Liver (tissue), 9 donors: ENCODE results near the gene ZNF398. TPM values are rescaled to one million over a fixed set of nuclear protein-coding genes. Genes with fewer than 3 reads are reported as not detected.

Experiments
- DNase-seq: peaks from one replicate; pipeline ENCODE4 v3.0.0-alpha.2; 2017; ENCODE audit warnings: low spot score
- H3K27ac ChIP-seq, 2 donors: one replicate each; pipeline ENCODE4 v1.7.0; 2013; ENCODE audit warnings: inconsistent platforms in 2 of 2, low read length in 2 of 2, control low read depth in 1 of 2, low read depth in 1 of 2, mild to moderate bottlenecking in 1 of 2
- H3K27me3 ChIP-seq, 4 donors: one replicate each; pipeline versions ENCODE4 v1.6.1 to v1.7.0; 2013; ENCODE audit warnings: low read length in 3 of 4, inconsistent platforms in 1 of 4, mild to moderate bottlenecking in 1 of 4, moderate library complexity in 1 of 4; ENCODE audit not compliant: control insufficient read depth in 4 of 4, insufficient read depth in 4 of 4
- H3K36me3 ChIP-seq, 4 donors: one replicate each; pipeline versions ENCODE4 v1.6.1 to v1.7.0; 2013; ENCODE audit warnings: low read length in 3 of 4, mild to moderate bottlenecking in 3 of 4, low read depth in 1 of 4, moderate library complexity in 1 of 4; ENCODE audit not compliant: control insufficient read depth in 4 of 4, insufficient read depth in 3 of 4
- H3K4me1 ChIP-seq, 4 donors: one replicate each; pipeline versions ENCODE4 v1.6.1 to v1.7.0; 2013; ENCODE audit warnings: low read length in 3 of 4, mild to moderate bottlenecking in 3 of 4, moderate library complexity in 1 of 4; ENCODE audit not compliant: control insufficient read depth in 4 of 4, insufficient read depth in 4 of 4
- H3K4me3 ChIP-seq, 3 donors: one replicate each; pipeline versions ENCODE4 v1.6.1 to v1.7.0; 2013; ENCODE audit warnings: low read length in 3 of 3, control low read depth in 1 of 3, low read depth in 1 of 3, mild to moderate bottlenecking in 1 of 3
- H3K9ac ChIP-seq, 2 donors: one replicate each; pipeline ENCODE4 v1.7.0; 2013; ENCODE audit warnings: low read length in 2 of 2, mild to moderate bottlenecking in 2 of 2, moderate library complexity in 2 of 2, control low read depth in 1 of 2, low read depth in 1 of 2
- H3K9me3 ChIP-seq, 4 donors: one replicate each; pipeline versions ENCODE4 v1.6.1 to v1.7.0; 2013; ENCODE audit warnings: low read length in 3 of 4; ENCODE audit not compliant: control insufficient read depth in 4 of 4
- ATF3 ChIP-seq: IDR thresholded peaks from 2 replicates; pipeline ENCODE4 v1.6.1; 2016; ENCODE audit warnings: antibody characterized with exemption
- EGR1 ChIP-seq, 2 donors: IDR thresholded peaks; 2 replicates each; pipeline ENCODE4 v1.6.1; 2016 to 2018; ENCODE audit warnings: antibody characterized with exemption in 2 of 2, low read depth in 2 of 2
- FOXA1 ChIP-seq: IDR thresholded peaks from 2 replicates; pipeline ENCODE4 v1.6.1; 2016; ENCODE audit warnings: antibody characterized with exemption
- GABPA ChIP-seq, 2 donors: IDR thresholded peaks in 1 of 2; conservative IDR thresholded peaks in 1 of 2; 2 replicates each; pipeline ENCODE4 v1.6.1; 2016; ENCODE audit warnings: antibody characterized with exemption in 2 of 2, mild to moderate bottlenecking in 1 of 2, moderate library complexity in 1 of 2
- HNF4A ChIP-seq, 2 donors: conservative IDR thresholded peaks; 2 replicates each; pipeline ENCODE4 v1.6.1; 2016; ENCODE audit warnings: antibody characterized with exemption in 2 of 2, mild to moderate bottlenecking in 2 of 2
- HNF4G ChIP-seq: IDR thresholded peaks from 2 replicates; pipeline ENCODE4 v1.6.1; 2016; ENCODE audit warnings: antibody characterized with exemption
- JUND ChIP-seq, 2 donors: IDR thresholded peaks; 2 replicates each; pipeline ENCODE4 v1.6.1; 2016; ENCODE audit warnings: antibody characterized with exemption in 2 of 2
- MAX ChIP-seq: IDR thresholded peaks from 2 replicates; pipeline ENCODE4 v1.6.1; 2016; ENCODE audit warnings: antibody characterized with exemption
- NR2F2 ChIP-seq: IDR thresholded peaks from 2 replicates; pipeline ENCODE4 v1.6.1; 2016; ENCODE audit warnings: antibody characterized with exemption
- RAD21 ChIP-seq, 2 donors: IDR thresholded peaks; 2 replicates each; pipeline ENCODE4 v1.6.1; 2016; ENCODE audit warnings: antibody characterized with exemption in 2 of 2, mild to moderate bottlenecking in 2 of 2
- REST ChIP-seq: IDR thresholded peaks from 2 replicates; pipeline ENCODE4 v1.6.1; 2016; ENCODE audit warnings: antibody characterized with exemption, mild to moderate bottlenecking
- RXRA ChIP-seq, 2 donors: IDR thresholded peaks; 2 replicates each; pipeline ENCODE4 v1.6.1; 2017 to 2018; ENCODE audit warnings: antibody characterized with exemption in 2 of 2, mild to moderate bottlenecking in 1 of 2
- SP1 ChIP-seq: IDR thresholded peaks from 2 replicates; pipeline ENCODE4 v1.6.1; 2018; ENCODE audit warnings: antibody characterized with exemption, mild to moderate bottlenecking
- TAF1 ChIP-seq: conservative IDR thresholded peaks from 2 replicates; pipeline ENCODE4 v1.6.1; 2016; ENCODE audit warnings: antibody characterized with exemption, mild to moderate bottlenecking
- YY1 ChIP-seq: IDR thresholded peaks from 2 replicates; pipeline ENCODE4 v1.6.1; 2016; ENCODE audit warnings: antibody characterized with exemption, mild to moderate bottlenecking
- ZBTB33 ChIP-seq: IDR thresholded peaks from 2 replicates; pipeline ENCODE4 v1.6.1; 2016; ENCODE audit warnings: antibody characterized with exemption
- WGBS: extraction: QIAGEN DNeasy Blood & Tissue Kit; methylation state at CpG from one replicate; pipeline ENCODE4 v1.1.7; 2013; 5-methylcytosine and 5-hydroxymethylcytosine counted together
- polyA plus RNA-seq, 2 donors: library from polyadenylated mRNA; stranded (reverse) in 1 of 2; unstranded in 1 of 2; fragments of 200-250 nt in 1 of 2; fragments of >200 nt in 1 of 2; fragmentation: Nextera tagmentation in 1 of 2; extraction: Ambion mirVana in 1 of 2; gene quantifications; one replicate each; pipeline versions ENCODE4 v1.2.1 to v1.2.3, GENCODE V29; 2013 to 2015
- total RNA-seq, 2 donors: library from RNA; depleted of rRNA; stranded (reverse); fragments of >200 nt; gene quantifications; one replicate each; pipeline ENCODE4 v1.2.3, GENCODE V29; 2014
- TF ChIP-seq, protein P1 (sequence below): fragments of 150-350 bp; IDR thresholded peaks from 2 replicates; pipeline ENCODE4 v1.5.1; 2017; ENCODE audit warnings: improper control_type of control experiment, low read depth, low read length; ENCODE audit not compliant: missing input control
- donor health status: healthy.
- donor health status: healthy.
- donor health status: healthy.
- donor health status: healthy.
- donor health status: healthy.

ZNF398 gene
- total and polyA plus RNA-seq, 4 donors = 1.5 to 7.8 (median 4.5) TPM

DNA sequence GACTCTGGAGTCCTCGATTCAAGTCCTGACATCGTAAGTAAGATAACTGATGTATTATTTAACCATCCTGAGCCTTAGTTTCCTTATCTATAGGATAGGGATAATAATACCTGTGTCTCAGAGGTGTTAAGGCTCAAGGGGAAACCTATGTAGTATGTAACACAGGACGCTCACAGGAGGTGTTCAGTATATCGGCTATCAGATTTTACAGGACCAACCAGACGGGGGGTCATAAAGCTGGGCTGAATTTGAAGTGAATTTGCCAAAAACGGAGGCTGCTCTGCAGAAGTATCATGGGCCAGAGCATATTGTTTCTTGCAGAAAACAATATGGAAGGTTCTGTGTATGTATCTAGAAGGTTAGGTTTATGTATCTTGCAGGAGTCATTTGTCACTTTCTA is 37.0 kb downstream of the ZNF398 start:
- no peak for DNase-seq
- Histone ChIP-seq H3K27ac (no peak overlapping the region), H3K36me3 (peaks cover under 1 to 11% (median 9%) of the 10 kb centered on the region in 4 donors), H3K27me3 (no peaks in the 10 kb centered on the region), H3K9me3 (no peaks in the 10 kb centered on the region), H3K9ac (no peak overlapping the region), H3K4me3 (no peak overlapping the region), H3K4me1 (no peaks in the 10 kb centered on the region)
- TF ChIP-seq HNF4G = no peak
- TF ChIP-seq, protein P1, sequence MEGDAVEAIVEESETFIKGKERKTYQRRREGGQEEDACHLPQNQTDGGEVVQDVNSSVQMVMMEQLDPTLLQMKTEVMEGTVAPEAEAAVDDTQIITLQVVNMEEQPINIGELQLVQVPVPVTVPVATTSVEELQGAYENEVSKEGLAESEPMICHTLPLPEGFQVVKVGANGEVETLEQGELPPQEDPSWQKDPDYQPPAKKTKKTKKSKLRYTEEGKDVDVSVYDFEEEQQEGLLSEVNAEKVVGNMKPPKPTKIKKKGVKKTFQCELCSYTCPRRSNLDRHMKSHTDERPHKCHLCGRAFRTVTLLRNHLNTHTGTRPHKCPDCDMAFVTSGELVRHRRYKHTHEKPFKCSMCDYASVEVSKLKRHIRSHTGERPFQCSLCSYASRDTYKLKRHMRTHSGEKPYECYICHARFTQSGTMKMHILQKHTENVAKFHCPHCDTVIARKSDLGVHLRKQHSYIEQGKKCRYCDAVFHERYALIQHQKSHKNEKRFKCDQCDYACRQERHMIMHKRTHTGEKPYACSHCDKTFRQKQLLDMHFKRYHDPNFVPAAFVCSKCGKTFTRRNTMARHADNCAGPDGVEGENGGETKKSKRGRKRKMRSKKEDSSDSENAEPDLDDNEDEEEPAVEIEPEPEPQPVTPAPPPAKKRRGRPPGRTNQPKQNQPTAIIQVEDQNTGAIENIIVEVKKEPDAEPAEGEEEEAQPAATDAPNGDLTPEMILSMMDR = no peak
- no peak for TF ChIP-seq EGR1 (IDR thresholded peaks at IDR 0.05; ENCODE audit: low read depth in 2 of 2)
- no peak for TF ChIP-seq RXRA (IDR thresholded peaks at IDR 0.05)
- no peak for TF ChIP-seq REST
- TF ChIP-seq YY1 = no peak
- TF ChIP-seq MAX = no peak
- WGBS = 96% methylated on average over 6 of the region's 6 CpGs

- no peak overlapping the region for H3K27ac ChIP-seq
- H3K4me1 ChIP-seq = no peaks in the 10 kb centered on the region
- H3K36me3 ChIP-seq = no peaks in the 10 kb centered on the region
- DNase-seq = no peak
- WGBS = 79% methylated on average over 2 of the region's 2 CpGs
- no peak overlapping the region for H3K9ac ChIP-seq
- no peak overlapping the region for H3K4me3 ChIP-seq
- no peaks in the 10 kb centered on the region for H3K9me3 ChIP-seq
- no peaks in the 10 kb centered on the region for H3K27me3 ChIP-seq
- TF ChIP-seq JUND (IDR thresholded peaks at IDR 0.05) (no peak), GABPA (IDR thresholded peaks at IDR 0.05 in 1 of 2, conservative IDR thresholded peaks at IDR 0.05 in 1 of 2) (no peak), SP1 (no peak), FOXA1 (no peak), MAX (no peak), HNF4G (no peak), TAF1 (no peak), RAD21 (IDR thresholded peaks at IDR 0.05) (no peak), REST (no peak), EGR1 (IDR thresholded peaks at IDR 0.05; ENCODE audit: low read depth in 2 of 2) (no peak), ZBTB33 (no peak), YY1 (no peak), NR2F2 (no peak), HNF4A (conservative IDR thresholded peaks at IDR 0.05) (no peak), ATF3 (no peak), RXRA (IDR thresholded peaks at IDR 0.05) (no peak)
- TF ChIP-seq, protein P1 = no peak
Observed at GRCh38 chr7:149188213-149188612, 41.0 kb downstream of the ZNF398 start.
